GM21360 (cell line): ENCODE data around the gene HOXA7.

Source experiments
- ATAC-seq: cut with Tn5 transposase; IDR thresholded peaks from one replicate; pipeline ENCODE4 v1.9.1; 2021; ENCODE audit warnings: mild to moderate bottlenecking, moderate library complexity; ENCODE audit not compliant: unreplicated experiment

Gene HOXA7

DNA sequence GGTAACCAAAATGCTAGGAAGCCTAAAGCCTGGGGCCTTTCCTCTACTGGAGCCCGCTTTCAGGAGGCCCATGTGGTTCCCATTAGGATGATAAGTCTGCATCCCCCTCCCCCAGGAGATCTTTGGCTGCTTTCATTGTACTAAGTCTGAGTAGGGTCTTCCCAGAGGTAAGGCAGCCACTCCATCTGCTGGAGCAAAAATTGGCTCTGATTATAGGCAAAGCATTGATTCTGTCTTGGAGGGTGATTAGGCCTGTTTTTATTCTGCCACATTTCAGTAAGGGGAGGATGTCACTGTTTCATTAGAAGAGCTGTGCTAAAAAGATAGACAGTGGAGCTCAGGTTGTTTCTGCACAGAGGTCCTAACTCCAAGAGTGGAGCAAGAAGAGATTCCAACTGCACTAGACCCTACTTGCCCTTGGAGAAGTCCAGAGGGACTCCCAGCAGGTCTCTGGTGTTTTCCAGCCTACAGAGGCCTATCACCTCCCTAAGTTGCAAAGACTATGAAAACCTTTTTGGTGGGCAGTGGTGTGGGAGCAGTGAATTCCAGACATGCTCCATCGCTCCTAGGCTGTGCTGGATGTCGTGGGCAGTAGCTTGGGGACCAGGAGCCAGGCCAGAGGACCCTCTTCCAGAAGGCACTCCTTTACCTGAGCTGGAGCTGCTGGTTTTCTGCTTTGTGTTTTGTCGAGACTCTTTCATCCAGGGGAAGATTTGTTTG lies 46.8 kb downstream of the HOXA7 start:
- no peak for ATAC-seq

DNA sequence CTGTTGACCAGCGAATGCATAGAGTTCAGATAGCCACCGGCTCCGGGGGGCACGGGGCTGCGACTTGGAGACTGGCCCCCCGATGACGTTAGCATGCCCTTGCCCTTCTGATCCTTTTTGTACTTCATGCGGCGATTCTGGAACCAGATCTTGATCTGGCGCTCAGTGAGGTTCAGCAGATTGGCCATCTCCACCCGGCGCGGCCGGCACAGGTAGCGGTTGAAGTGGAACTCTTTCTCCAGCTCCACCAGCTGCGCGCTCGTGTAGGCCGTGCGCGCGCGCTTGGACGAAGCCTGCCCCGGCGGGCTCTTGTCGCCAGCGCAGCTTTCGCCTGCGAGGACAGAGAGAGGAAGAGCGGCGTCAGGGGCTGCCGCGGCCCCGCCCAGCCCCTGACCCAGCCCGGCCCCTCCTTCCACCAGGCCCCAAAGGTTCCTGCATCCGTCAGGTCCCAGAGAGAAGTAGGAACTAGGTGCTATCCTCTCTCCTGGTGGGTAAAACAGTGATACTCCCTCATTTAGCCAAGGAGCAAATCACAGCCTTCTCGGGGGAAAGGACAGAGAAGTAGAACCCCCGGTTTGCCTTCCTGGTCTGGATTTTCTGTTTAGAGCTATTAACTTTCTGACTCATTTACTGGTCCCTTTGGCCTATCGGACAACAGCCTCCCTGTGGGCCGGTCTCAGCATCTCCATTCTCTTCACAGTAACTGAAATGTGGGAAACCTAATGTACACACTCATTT lies 47.9 kb downstream of the HOXA7 start:
- no peak for ATAC-seq

DNA sequence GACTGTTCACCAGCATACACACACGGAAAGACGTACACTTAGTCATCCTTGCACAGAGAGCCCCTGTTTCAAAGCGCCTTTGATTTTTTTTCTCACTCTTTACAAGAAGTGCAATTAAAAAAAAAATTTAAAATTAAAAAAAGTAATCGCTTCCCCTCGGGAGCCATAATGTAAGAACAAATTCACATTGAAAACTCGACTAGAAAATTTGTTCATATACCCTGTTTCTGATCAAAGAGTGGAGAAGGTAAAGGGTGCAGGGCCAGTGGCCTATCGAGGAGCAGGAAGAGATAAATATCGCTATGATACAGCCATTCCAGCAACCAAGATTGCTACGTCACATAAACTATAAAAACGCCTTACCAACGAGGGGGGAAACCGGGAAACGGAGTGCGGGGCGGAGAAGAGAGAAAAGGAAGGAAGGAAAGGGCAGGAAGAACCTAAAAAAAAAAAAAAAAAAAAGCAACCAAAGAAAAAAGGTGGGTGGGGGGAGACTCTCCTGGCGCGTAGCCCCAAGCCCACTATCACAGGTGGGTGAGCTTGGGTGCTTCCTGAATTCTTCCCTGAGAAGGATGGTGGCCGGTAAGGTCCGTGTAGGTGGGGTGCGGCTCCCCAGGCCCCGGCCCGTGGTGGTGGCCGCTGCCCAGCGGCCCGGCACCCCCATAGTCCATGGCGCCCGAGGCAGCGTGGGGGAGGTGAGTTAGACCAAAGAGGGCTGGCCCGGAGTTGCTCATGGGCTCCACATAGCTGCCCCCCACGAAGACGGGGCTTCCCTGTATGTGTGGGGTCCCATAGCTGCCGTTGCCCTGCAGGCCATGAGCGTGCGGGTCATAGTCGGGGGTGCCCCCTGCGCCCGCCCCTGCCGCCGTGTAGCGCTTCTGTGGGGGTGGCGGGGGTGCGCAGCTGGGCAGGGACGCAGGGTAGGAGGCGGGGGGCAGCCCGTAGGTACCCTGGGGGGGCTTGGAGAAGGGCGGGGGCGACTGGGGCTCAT lies 48.8 kb downstream of the HOXA7 start:
- ATAC-seq: no peak

DNA sequence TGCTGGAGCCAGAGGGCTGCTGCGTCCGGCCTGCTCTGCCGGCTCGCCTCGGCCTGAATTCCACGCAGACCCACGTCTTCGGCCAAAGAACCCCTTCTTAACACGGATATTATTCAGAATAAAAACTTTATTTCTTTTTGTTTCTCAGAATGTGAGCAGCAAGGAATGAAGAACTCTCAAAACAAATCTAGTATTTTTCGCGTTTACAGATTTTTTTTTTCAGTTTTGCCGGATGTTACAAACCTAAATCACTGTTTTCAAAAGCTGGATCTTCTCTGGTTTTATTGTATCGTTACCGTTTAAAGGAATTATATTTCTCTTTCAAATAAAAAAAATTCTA lies 49.6 kb downstream of the HOXA7 start:
- no peak for ATAC-seq

DNA sequence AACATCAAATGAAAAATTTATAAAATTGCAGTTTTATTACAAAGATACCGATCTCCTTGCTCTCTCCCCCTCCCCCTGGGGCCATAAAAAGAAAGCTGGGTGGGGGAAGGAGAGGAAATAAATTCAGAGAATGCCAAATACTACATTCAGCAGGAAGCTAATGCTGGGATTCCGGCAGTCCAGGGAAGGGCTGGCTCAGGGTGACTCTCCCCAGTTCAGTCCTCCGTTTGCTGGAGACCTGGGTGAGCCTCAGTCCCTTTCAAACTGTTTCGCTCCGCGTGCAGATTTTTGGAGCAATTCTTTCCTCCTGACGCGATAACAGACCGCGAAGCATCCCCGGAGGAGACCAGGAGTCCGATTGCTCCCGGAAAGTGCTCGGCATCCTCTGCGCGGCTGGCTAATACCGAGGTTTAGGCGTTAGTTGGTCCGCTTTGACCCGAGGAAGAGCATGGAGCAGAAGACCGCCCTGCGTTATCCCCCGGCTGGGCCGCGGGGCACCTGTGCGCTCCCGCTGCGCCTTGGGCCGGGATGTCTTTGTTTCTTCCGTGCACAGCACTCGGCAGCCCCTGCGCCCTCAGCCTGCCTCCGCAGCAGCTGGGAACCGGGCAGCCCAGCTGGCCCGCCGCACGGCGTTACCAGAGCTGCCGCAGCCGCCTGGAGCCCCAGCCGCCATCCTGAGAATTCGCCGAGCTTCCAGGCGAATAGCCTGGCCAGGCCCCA lies 50.1 kb downstream of the HOXA7 start:
- ATAC-seq: no peak

DNA sequence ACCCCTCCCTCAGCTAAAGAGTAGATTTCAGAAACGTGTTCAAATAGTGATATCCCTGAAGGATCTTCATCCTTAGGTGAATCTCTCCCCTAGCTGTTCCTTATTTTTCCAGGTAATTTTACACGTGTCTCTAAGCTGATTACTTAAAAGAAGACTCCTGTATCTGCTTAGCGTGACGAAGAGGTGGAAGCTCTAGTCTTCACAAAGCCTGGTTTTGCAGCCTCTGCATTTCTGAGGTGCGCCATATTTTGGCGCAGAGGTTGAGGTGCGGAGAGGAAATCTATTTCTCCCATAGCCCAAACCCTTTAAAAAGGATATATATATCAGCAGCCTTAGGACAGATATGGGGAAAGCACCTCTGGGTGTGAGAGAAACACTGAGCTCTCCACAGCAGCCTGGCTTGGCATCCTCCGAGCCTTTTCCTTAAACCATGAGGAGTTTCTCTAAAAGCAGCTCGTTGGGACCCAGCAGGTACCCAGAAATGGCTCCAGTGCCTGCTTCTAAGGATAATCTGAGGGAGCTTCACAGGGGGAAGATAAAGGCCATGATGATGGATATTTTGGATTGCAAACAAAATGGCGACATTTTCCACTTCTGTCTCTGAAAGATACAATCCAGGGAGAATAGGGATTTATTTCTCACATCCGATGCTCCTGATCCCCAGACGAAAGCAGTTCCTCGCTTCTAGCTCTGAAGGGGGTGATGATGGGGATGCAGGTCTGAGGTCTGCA lies 51.0 kb downstream of the HOXA7 start:
- no peak for ATAC-seq

DNA sequence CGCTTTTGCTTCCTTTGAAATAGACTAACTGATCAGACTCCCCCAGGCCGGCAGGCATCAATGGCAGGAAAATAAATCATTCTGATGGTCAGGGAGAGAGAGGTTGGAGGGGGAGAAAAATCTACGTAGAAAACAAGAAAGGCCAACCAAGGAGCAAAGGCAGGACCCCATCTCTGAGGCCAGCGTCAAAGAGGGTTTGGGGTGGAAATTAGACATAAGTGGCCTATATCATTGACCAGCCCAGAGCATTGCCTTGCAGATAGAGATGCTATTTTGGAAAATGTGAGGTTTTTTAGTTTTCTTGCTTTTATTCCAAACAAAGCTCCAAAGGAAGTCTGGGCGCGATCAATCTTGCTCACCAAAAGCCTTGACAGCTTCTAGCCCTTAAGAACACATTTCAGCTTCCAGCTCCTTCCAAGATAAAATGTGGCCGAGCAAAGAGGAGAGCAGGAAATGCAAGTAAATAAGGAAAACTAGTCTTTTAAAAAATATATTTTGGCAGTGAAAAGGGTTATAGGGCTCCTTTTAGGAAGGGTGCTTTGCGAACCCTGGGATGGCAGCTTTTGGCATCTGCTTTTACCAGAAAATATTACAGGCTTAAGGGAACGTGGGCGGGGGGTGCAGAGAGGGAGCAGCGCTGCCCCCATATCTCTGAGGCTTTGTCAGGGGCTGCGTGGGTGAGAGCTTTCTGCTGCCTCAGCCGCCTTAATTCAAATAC lies 52.0 kb downstream of the HOXA7 start:
- no peak for ATAC-seq
